Measurements from ENCODE around the gene DAGLA.
A peak's percentile ranks its signal among the peaks of the same experiment; 100 is the strongest.
"Not testable (repeated sequence)": the region's sequence is repeated elsewhere in the genome, so short reads cannot be mapped to it uniquely, and the experiment has no call there.

Gene DAGLA

GRCh38 chr11:61659413-61660196 is 20.6 kb upstream of the DAGLA start:
- DNase-seq = no peak

DNA sequence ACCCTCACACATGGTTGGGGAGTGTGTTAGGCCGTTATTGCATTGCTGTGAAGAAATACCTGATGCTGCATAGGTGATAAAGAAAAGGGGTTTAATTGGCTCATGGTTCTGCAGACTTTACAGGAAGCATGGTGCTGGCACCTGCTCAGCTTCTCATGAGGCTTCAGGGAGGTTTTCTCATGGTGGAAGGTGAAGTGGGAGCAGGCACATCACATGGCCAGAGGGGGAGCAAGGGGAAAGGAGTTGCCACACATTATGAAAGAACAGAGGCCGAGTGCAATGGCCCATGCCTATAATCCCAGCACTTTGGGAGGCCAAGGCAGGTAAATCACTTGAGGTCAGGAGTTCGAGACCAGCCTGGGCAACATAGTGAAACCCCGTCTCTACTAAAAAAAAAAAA is 19.2 kb upstream of the DAGLA start:
- DNase-seq; intact Hi-C loops (cut with DNase I): not testable (repeated sequence)

More at GRCh38 chr11:61659413-61660196, 20.6 kb upstream of the DAGLA start:
- intact Hi-C loops (cut with DNase I) = no loop called here

DNA sequence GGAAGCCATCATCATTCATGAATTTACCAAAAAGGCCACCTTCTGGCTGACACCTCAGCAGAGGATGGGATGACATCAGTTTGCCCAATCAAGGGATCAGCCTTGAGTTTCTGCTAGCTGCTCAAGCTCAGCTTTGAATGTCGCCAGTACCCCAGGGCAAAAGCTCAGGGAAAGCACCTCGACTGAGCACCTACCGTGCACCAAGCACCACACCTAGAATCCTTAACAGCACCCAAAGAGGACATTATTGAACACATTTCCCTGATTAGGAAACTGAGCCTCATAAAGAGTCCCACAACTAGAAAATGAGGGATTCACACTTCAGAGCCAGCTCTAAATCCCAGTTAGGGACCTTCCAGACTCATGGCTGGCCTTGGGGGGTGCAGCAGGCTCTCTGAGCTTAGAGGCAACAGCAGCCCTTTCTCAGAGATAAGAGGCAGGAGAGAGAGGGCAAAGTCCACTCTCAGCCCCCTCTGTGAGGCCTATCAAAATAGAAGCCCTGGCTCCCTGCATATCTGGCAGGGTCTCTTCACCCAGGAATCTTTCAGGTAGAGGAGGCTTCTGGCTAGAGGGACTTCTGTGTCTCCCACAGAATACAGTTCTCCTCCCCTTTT is 13.4 kb upstream of the DAGLA start:
- no peak for DNase-seq
- intact Hi-C loops (cut with DNase I) = no loop called here

- intact Hi-C loops (cut with DNase I) = no loop called here
- no peak for DNase-seq
Observed at GRCh38 chr11:61667684-61668305, 12.4 kb upstream of the DAGLA start.

- DNase-seq = peak in 2 of 42 donors; percentile 29
- intact Hi-C loops (cut with DNase I) = no loop called here
Observed at GRCh38 chr11:61669417-61669816, 10.8 kb upstream of the DAGLA start.

DNA sequence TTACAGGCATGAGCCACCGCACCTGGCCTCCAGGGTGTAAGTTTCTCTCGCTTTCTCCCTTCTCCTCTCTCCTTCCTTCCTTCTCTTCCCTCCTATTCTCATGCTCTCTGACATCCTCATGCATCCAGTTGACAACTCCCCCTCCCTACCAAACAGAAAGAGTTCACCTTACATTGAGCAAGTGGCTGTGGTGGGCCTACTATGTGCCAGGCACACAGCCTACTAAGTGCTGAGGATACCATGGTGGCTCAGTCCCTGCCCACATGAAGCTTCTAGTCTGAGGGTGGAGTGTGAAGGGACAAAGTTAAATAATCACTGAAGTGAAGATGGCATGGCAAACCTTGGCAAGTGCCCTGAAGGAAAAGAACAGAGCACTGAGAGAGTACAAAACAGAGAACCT is 9.6 kb upstream of the DAGLA start:
- DNase-seq = no peak
- intact Hi-C loops (cut with DNase I) = no loop called here

GRCh38 chr11:61671527-61671926 is 8.7 kb upstream of the DAGLA start:
- DNase-seq = no peak
- intact Hi-C loops (cut with DNase I) = no loop called here

GRCh38 chr11:61673946-61674467 is 6.2 kb upstream of the DAGLA start:
- intact Hi-C loops (cut with DNase I); DNase-seq: not testable (repeated sequence)

- intact Hi-C loops (cut with DNase I) = no loop called here
- DNase-seq = no peak
Observed at GRCh38 chr11:61675826-61676225, 4.4 kb upstream of the DAGLA start.

DNA sequence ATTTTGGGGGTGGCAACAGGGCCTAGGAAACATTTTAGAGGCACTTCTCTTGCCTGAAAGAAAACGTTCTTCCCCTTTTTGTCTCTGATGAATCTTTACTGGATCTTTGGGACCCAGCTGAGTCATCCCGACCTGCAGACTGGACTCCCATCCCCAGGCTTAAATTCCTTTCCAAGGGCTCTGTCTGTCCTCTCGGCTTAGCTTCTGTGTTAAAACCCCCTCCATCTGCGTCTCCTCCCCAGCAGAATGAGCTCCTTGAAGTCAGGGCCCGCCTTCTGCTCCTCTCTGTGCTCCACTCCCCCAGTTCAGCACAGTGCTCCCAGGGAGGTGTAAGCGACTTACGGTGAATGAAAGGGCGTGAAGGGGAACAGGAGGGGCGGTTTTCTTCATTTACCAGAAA is 895 bp upstream of the DAGLA start:
- peak in 32 of 42 donors; percentile 28 to 89 (median 65) for DNase-seq
- intact Hi-C loops (cut with DNase I) = no loop called here

GRCh38 chr11:61680622-61681221 is 531 bp downstream of the DAGLA start:
- DNase-seq = no peak

GRCh38 chr11:61682093-61682732 is 2.0 kb downstream of the DAGLA start:
- peak in 1 of 42 donors; percentile 48 for DNase-seq
- intact Hi-C loops (cut with DNase I) = no loop called here

More at GRCh38 chr11:61680622-61681221, 531 bp downstream of the DAGLA start:
- intact Hi-C loops (cut with DNase I) = loop anchor here (1.0 kb wide), 1 partner anchor 53 kb away; no protein-coding TSS in a partner anchor

DNA sequence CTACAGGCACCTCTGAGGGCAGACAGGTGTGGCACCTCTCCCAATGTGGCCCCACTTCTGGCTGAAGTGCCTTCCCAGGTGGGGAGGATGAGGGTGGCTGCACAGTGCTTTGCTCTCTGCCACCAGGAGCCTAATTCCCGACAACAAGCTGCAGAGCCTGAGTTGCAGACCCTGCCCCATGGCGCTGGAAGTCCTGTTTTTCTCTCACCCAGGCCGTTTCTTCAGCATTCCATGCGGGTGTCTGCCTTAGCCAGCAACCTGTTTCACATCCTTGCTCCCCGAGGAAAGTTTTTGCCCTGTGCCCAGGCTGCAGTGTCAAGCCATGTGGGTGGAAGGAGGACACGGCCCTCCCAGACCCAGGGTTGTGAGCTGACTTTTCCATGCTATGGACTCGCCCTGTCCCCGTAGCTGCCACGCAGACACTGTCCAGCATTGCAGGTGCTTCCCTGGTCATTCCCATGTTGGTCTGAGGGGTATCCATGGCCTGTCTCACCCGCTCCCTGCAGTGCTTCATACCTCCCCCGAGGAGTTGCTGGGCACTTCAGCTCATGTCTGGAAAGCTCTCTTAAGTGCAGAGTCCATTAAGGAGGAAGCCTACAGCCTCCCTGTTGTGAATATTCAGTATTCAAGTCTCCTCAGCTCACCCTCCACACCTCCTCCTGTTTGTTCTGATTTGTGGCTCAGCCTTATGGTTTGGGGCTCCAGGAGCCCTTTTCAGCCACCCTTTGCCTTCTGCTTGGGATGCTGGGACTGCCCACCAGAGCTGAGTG is 2.9 kb downstream of the DAGLA start:
- intact Hi-C loops (cut with DNase I) = no loop called here
- no peak for DNase-seq

DNA sequence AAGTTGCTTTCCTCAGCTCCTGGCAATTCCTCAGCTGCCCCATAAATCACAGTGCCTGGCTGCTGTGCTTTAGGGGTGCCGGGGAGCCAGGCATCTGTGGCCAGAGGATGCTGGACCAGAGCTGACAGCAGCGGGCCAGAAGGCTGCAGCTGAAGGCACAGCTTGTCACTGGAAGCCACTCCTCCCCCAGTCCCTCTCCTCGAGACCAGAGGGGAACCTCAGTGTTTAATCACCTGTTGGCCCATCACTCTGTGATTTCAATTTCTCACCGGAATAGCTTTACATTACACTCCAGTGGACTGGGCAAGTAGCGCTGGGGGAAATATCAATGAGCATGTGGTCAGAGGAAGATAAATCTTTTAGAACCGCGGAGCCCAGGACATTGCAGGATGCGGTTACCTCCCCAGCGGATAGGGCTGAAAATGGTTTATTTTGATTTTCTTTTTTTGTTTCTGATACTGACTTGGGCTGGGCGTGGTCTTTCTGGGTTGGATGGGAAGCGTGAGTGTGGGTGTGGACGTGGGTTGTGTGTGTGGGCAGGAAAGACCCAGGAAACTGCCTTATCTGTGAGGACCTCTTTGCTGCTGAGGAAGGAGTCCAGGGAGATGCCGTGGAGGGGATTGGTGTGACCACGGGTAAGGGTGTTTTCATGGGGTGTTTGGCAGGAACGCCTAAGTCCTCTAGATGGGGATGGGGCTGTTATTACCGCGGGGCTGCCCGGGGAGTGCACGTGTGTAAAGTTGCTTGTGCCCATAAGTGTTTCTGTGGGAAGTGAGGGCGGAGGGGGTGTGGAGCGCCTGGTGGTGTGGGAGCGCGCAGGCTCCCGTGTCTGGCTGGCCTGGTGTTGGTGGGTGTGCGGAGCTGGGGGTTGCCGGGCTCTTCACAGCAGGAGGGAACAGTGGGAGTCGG is 4.0 kb downstream of the DAGLA start:
- intact Hi-C loops (cut with DNase I) = no loop called here
- no peak for DNase-seq

GRCh38 chr11:61684870-61685616 is 4.9 kb downstream of the DAGLA start:
- peak in 3 of 42 donors; percentile 43 to 47 (median 44) for DNase-seq
- intact Hi-C loops (cut with DNase I) = no loop called here

DNA sequence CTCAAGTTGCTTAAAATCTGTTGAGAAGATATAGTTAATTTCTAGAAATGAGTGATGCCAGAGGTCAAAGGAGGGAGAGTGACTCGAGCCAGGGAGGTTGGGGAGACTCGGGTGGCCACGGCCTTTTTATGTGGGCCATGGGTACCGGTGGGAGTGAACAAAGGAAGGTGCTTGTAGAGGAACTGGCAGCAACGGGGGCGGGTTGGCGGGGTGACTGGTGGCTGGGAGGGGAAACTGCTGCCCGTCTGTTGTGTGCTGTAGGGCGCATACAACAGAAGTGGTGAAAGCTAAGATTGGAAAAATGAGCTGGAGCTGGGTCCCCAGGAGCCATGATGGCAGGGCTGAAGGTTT is 5.4 kb downstream of the DAGLA start:
- DNase-seq = no peak
- intact Hi-C loops (cut with DNase I) = no loop called here

- intact Hi-C loops (cut with DNase I) = no loop called here
- DNase-seq = no peak
Observed at GRCh38 chr11:61686066-61686465, 5.9 kb downstream of the DAGLA start.

Measured in head of caudate nucleus (tissue), 42 donors.